IPS-18c (cell line): ENCODE measurements around the gene CYB561A3.
"Not testable (repeated sequence)": the region's sequence is repeated elsewhere in the genome, so short reads cannot be mapped to it uniquely, and the experiment has no call there.

Source experiments
- H3K4me3 ChIP-seq: 2 replicates; pipeline ENCODE4 v1.7.0; 2013; ENCODE audit warnings: low read depth, mild to moderate bottlenecking, low read length, moderate library complexity; ENCODE audit not compliant: insufficient read depth
- H3K9me3 ChIP-seq: one replicate; pipeline ENCODE4 v1.6.1; 2013; ENCODE audit warnings: mild to moderate bottlenecking, low read length, moderate library complexity; ENCODE audit not compliant: control insufficient read depth, insufficient read depth

Gene CYB561A3, protein sequence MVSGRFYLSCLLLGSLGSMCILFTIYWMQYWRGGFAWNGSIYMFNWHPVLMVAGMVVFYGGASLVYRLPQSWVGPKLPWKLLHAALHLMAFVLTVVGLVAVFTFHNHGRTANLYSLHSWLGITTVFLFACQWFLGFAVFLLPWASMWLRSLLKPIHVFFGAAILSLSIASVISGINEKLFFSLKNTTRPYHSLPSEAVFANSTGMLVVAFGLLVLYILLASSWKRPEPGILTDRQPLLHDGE

GRCh38 chr11:61361741-61362541 is at the start of gene CYB561A3, which contains the start of gene TMEM138:
TSS of gene CYB561A3 (minus strand) at chr11:61361882. CDS start at chr11:61356713, 5,169 bp downstream.
TSS of gene TMEM138 (plus strand) at chr11:61362374. CDS start at chr11:61364391, 2,017 bp downstream.
- Histone ChIP-seq H3K9me3 (no peaks in the 10 kb centered on the region), H3K4me3 (peak within 1 kb of the TSS; percentile 55)

DNA sequence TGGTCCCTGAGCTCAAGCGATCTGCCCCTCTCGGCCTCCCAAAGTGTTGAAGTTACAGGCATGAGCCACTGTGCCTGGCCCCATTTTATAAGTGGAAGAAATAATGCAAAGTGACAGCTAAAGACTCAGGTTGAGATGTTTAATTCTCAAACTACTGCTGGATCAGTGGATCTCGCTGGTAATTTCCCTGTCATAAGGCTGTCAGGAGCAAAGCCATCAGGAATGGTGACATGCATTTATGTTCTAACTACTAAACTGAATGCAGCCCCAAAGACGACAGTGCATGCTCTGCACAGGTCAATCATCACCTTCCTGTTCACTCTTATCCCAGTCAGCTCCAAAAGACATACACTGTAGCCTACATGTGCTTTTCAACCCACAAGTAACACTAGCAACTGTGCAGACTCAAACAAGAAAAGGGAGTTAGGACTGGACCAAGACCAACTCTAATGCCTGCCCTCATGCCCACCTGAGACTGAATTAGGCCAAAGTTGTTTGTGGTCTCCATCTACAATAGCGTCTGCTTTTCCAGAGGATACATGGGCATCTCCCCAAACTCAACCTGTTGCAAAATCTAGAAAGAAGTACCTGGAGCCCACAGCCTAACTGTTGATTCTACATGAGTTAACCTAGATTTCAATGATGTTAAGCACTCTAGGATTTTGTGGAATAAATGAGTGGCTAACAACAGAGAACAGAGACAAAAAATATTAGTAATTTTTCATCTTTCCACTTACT is 45.5 kb upstream of the CYB561A3 start:
- no peak overlapping the region for H3K4me3 ChIP-seq

GRCh38 chr11:61406067-61406466 is 44.4 kb upstream of the CYB561A3 start:
- no peaks in the 10 kb centered on the region for H3K9me3 ChIP-seq

More for the DNA sequence above, 45.5 kb upstream of the CYB561A3 start:
- no peaks in the 10 kb centered on the region for H3K9me3 ChIP-seq

GRCh38 chr11:61404641-61405040 is 43.0 kb upstream of the CYB561A3 start:
- Histone ChIP-seq H3K4me3 (no peak overlapping the region), H3K9me3 (no peaks in the 10 kb centered on the region)

More at GRCh38 chr11:61406067-61406466, 44.4 kb upstream of the CYB561A3 start:
- H3K4me3 ChIP-seq: no peak overlapping the region

DNA sequence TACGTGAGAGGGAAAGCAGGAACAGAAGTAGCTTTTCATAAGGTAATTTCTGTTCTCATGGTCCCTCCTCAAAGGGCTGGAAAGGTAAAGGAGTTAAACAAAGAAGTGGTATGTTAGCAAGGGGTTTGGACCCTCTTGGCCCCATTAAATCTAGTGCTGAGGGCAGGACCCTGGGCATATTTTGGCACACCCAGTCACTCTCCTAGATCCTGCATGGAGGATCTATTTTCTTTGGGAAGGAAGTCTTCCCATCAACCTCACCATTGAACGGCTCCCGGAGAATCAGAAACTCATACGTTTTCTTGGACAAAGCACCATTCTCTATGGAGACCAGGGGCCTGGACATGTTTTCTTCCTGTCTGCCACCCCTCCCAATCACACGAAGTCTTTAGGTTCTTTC is 42.4 kb upstream of the CYB561A3 start:
- Histone ChIP-seq H3K9me3 (no peaks in the 10 kb centered on the region), H3K4me3 (no peak overlapping the region)

DNA sequence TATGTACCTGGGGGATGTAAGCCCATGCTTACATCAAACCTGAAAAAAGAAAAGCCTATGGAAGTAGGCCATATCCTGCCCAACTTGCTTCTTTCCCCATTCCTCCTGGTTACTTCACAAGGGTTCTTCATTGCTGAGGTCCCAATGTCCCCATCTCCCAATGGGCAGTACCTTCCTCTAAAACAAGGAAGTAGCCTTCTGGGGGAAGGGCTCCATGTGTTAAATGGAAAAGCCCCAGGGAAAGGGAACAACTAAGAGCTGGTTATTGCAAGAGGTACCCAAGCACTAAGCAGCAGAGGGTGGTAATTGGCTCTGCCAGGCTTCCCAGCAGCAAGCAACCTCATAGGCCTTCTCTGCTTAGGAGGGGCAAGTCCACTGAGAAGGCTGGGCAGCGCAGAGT is 42.0 kb upstream of the CYB561A3 start:
- Histone ChIP-seq H3K9me3 (no peaks in the 10 kb centered on the region), H3K4me3 (no peak overlapping the region)

- H3K9me3 ChIP-seq: no peaks in the 10 kb centered on the region
- no peak overlapping the region for H3K4me3 ChIP-seq
Observed at GRCh38 chr11:61401573-61401972, 39.9 kb upstream of the CYB561A3 start.

GRCh38 chr11:61401173-61401572 is 39.5 kb upstream of the CYB561A3 start:
- Histone ChIP-seq H3K4me3 (no peak overlapping the region), H3K9me3 (no peaks in the 10 kb centered on the region)

- Histone ChIP-seq H3K4me3 (peak overlapping the region; percentile 81), H3K9me3 (no peaks in the 10 kb centered on the region)
Observed at GRCh38 chr11:61392981-61393595, 31.4 kb upstream of the CYB561A3 start.

GRCh38 chr11:61390161-61390560 is 28.5 kb upstream of the CYB561A3 start:
- Histone ChIP-seq H3K9me3 (no peaks in the 10 kb centered on the region), H3K4me3 (no peak overlapping the region)

DNA sequence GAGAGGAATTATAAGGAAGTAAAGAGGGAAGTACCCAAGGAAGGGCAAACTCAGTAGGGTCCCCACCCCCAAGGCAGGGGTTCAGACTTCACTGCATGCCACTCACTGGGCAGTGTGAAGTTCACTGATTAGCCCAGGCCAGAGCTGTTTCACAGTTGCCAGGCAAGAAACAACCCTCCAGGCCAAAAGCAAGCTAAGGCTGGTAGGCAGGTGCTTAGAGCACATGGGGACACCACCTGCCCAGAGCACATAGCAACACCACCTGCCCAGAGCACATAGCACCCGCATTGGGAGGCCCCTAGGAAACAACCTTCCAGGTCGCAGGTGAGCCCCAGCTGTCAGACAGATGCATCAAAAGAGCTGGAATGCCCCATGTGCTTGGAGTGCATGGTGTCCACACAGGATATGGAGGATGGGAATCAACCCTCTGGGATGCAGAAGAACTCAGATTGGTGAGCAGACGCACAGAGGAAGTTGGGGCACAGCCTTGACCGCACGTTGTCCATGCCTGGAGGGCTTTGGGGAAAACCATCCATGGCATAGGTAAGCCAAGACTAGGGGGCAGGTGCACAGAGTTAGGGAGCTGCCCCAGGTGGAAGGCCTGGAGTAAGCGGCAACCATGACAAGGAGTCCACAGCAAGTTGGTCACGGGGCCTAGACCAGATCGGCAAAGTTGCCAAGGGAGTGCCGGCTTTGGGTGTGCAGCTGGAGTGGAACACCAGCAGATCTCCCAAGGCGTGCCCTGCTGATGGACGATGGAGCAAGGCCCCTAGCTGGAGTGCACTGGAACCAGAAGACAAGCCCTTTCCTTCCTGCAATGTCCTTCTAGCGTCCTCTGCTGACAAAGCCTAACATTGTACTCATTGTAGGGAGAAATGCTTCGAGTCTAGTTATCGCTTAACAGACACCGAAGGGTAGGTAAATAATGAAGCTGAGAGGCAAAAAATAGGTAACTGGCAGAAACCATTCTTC is 22.9 kb upstream of the CYB561A3 start:
- no peaks in the 10 kb centered on the region for H3K9me3 ChIP-seq
- no peak overlapping the region for H3K4me3 ChIP-seq

DNA sequence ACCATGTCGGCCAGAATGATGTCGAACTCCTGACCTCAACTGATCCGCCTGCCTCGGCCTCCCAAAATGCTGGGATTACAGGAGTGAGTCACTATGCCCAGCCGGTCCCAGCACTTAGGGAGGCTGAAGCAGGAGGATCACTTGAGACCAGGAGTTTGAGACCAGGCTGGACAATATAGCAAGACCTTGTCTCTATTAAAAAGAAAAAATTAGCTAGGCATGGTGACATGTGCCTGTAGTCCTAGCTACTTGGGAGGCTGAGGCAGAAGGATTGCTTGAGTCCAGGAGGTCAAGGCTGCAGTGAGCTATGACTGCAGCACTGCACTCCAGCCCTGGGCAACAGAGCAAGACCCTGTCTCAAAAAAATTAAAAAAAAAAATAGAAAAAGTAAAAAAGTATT is 22.2 kb upstream of the CYB561A3 start:
- not testable (repeated sequence) for H3K9me3 ChIP-seq

DNA sequence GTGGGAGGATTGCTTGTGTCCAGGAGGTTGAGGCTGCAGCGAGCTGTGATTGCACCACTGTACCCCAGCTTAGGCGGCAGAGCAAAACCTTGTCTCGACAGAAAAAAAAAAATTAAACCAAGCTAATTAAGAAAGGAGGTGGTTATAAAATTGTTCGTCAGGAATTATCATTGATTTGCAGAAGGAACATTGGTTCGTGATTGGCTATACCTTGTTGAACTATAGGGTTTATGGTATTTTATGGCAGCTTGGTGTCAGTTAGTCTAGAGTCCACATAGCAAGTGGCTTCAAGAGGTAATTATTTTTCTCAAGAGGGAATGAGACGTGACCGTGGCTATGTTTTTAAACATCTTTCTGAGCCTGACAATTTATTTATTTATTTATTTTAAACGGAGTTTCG is 19.2 kb upstream of the CYB561A3 start:
- Histone ChIP-seq H3K4me3 (no peak overlapping the region), H3K9me3 (peaks cover 2% of the 10 kb centered on the region)

More for the DNA sequence above, 22.2 kb upstream of the CYB561A3 start:
- H3K4me3 ChIP-seq: not testable (repeated sequence)

DNA sequence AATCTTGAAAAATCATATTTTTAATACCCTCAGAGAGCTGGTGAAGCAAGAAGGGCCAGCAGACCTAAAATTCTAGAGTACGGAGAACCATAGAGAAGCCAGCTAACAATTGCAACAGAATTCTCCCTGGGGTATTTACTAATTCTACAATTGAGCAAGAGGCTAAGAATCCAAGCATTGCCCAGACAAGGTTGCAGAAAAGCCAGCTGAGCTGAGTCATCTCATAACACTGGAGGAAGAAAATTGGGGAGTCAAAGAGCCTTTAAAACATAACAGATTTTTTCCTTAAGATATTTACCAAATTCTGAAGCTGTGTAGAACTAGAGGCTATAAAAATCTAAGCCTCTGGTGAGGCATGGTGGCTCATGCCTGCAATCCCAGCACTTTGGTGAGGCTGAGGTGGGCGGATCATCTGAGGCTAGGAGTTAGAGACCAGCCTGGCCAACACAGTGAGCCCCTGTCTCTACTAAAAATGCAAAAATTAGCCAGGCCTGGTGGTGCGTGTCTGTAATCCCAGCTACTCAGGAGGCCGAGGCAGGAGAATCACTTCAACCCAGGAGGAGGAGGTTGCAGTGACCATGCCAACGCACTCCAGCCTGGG is 17.1 kb upstream of the CYB561A3 start:
- H3K9me3 ChIP-seq: peaks cover 6% of the 10 kb centered on the region

GRCh38 chr11:61377461-61378160 is 15.9 kb upstream of the CYB561A3 start:
- no peak overlapping the region for H3K4me3 ChIP-seq
- peaks cover 8% of the 10 kb centered on the region for H3K9me3 ChIP-seq

More for the DNA sequence above, 17.1 kb upstream of the CYB561A3 start:
- H3K4me3 ChIP-seq: no peak overlapping the region
